Measurements from ENCODE around the gene GPR137. TPM values are rescaled to one million over a fixed set of nuclear protein-coding genes. Genes with fewer than 3 reads are reported as not detected.

GPR137 gene
- total RNA-seq, 1 experiment from 2014 or later = 32.4 TPM

- no peak overlapping the region for H3K9ac ChIP-seq (ENCODE audit: low read length)
- no peaks in the 10 kb centered on the region for H3F3A ChIP-seq (ENCODE audit: low read length, unreplicated experiment)
- no peak for ATAC-seq
- H4K20me1 ChIP-seq (ENCODE audit: low read length) = 0 out of 2 replicates have a peak, but pooled peaks cover 3% of the 10 kb centered on the region
- H3K9me2 ChIP-seq (replicated peaks; ENCODE audit: low read length) = no peaks in the 10 kb centered on the region
- TF ChIP-seq CTCF (conservative IDR thresholded peaks at IDR 0.05; ENCODE audit: low read depth, low read length) = no peak
- H2AFZ ChIP-seq (ENCODE audit: low read length) = no peak overlapping the region
- no TSS peak for BruUV-seq (replicated peaks)
- no peak overlapping the region for H3K4me3 ChIP-seq (ENCODE audit: low read length)
- H3K36me3 ChIP-seq (ENCODE audit: low read depth, low read length) = peaks cover 40% of the 10 kb centered on the region
- no peak for DNase-seq
- H3K27me3 ChIP-seq (ENCODE audit: low read length) = no peaks in the 10 kb centered on the region
- ChIA-PET POLR2A (ENCODE audit: unreplicated experiment) (interaction anchor here (0.6 kb wide), 1 partner anchor 9 kb away, joined by 12 read pairs; no protein-coding TSS in a partner anchor), CTCF (no interaction called here)
- no peaks in the 10 kb centered on the region for H3K9me3 ChIP-seq (ENCODE audit: low read length)
- intact Hi-C loops (cut with micrococcal nuclease) = no loop called here
- no peak overlapping the region for H3K4me2 ChIP-seq (ENCODE audit: low read length)
- peaks cover 19% of the 10 kb centered on the region for H3K4me1 ChIP-seq (ENCODE audit: insufficient read depth, low read length)
- H3K27ac ChIP-seq (ENCODE audit: low read length) = no peak overlapping the region
- H3K79me2 ChIP-seq (ENCODE audit: low read length) = no peaks in the 10 kb centered on the region
Observed at GRCh38 chr11:64263947-64264317, 21.7 kb upstream of the GPR137 start.

GRCh38 chr11:64264371-64264852 lies 21.2 kb upstream of the GPR137 start:
- POLR2A ChIA-PET (ENCODE audit: unreplicated experiment) = interaction anchor here (0.6 kb wide), 2 partner anchors 10 to 18 kb away, joined by 3 to 12 read pairs; no protein-coding TSS in a partner anchor
- intact Hi-C loops (cut with micrococcal nuclease) = no loop called here
- H3K9me3 ChIP-seq (ENCODE audit: low read length) = no peaks in the 10 kb centered on the region

More at GRCh38 chr11:64264371-64264852, 21.2 kb upstream of the GPR137 start:
- Histone ChIP-seq H3K4me3 (ENCODE audit: low read length) (no peak overlapping the region), H3K9me2 (replicated peaks; ENCODE audit: low read length) (no peaks in the 10 kb centered on the region), H3K9ac (ENCODE audit: low read length) (no peak overlapping the region), H3K36me3 (ENCODE audit: low read depth, low read length) (peaks cover 37% of the 10 kb centered on the region), H3K79me2 (ENCODE audit: low read length) (no peaks in the 10 kb centered on the region), H2AFZ (ENCODE audit: low read length) (no peak overlapping the region), H3K27me3 (ENCODE audit: low read length) (no peaks in the 10 kb centered on the region), H3K27ac (ENCODE audit: low read length) (no peak overlapping the region), H4K20me1 (ENCODE audit: low read length) (0 out of 2 replicates have a peak, but pooled peaks cover 3% of the 10 kb centered on the region), H3F3A (ENCODE audit: low read length, unreplicated experiment) (no peaks in the 10 kb centered on the region), H3K4me1 (ENCODE audit: insufficient read depth, low read length) (peaks cover 22% of the 10 kb centered on the region), H3K4me2 (ENCODE audit: low read length) (no peak overlapping the region)
- CTCF ChIA-PET = no interaction called here
- TF ChIP-seq EZH2 (IDR thresholded peaks at IDR 0.05; ENCODE audit: low read length, unreplicated experiment) (no peak), CTCF (conservative IDR thresholded peaks at IDR 0.05; ENCODE audit: low read depth, low read length) (no peak), EZH2phosphoT487 (IDR thresholded peaks at IDR 0.05; ENCODE audit: borderline replicate concordance, low read length) (no peak)
- DNase-seq = no peak
- no peak for ATAC-seq
- BruUV-seq (replicated peaks) = no TSS peak

All from PC-3 (cell line).